SK-N-SH (cell line): ENCODE results near the gene PDPK1.

ENCODE experiments used
- CTCF ChIP-seq: fragments of 200-600 bp; sonication (generic); IDR thresholded peaks from 2 replicates; pipeline ENCODE4 v1.6.1; 2017; ENCODE audit warnings: antibody characterized with exemption, mild to moderate bottlenecking, moderate library complexity
- ELF1 ChIP-seq: IDR thresholded peaks from 2 replicates; pipeline ENCODE4 v1.4.0; 2012
- EP300 ChIP-seq, 2 experiments: IDR thresholded peaks; 2 replicates each; pipeline versions ENCODE4 v1.4.0 to v1.6.1; 2012; ENCODE audit warnings: borderline replicate concordance in 1 of 2, low read depth in 1 of 2, low read length in 1 of 2
- FOSL2 ChIP-seq: IDR thresholded peaks from 2 replicates; pipeline ENCODE4 v1.4.0; 2012; ENCODE audit warnings: low read depth, mild to moderate bottlenecking, moderate library complexity, borderline replicate concordance
- FOXJ3 ChIP-seq: sonication (generic); formaldehyde crosslinking; IDR thresholded peaks from 2 replicates; pipeline ENCODE4 v1.5.1; 2020; ENCODE audit warnings: mild to moderate bottlenecking, missing genetic modification reagents
- FOXM1 ChIP-seq: IDR thresholded peaks from 2 replicates; pipeline ENCODE4 v1.4.0; 2012; ENCODE audit warnings: low read depth, mild to moderate bottlenecking
- GABPA ChIP-seq: IDR thresholded peaks from 2 replicates; pipeline ENCODE4 v1.4.0; 2012; ENCODE audit warnings: low read depth, mild to moderate bottlenecking
- MEF2A ChIP-seq: IDR thresholded peaks from 2 replicates; pipeline ENCODE4 v1.4.0; 2012; ENCODE audit warnings: low read depth, borderline replicate concordance
- NFIC ChIP-seq: IDR thresholded peaks from 2 replicates; pipeline ENCODE4 v1.4.0; 2012; ENCODE audit warnings: borderline replicate concordance
- POLR2AphosphoS5 ChIP-seq: IDR thresholded peaks from 2 replicates; pipeline ENCODE4 v1.6.1; 2012; ENCODE audit warnings: low read depth, low read length
- RAD21 ChIP-seq: IDR thresholded peaks from 2 replicates; pipeline ENCODE4 v1.6.1; 2012; ENCODE audit warnings: mild to moderate bottlenecking, low read length
- TAF1 ChIP-seq: IDR thresholded peaks from 2 replicates; pipeline ENCODE4 v1.6.1; 2012; ENCODE audit warnings: low read depth, mild to moderate bottlenecking, low read length, moderate library complexity, borderline replicate concordance
- TF ChIP-seq, protein P1 (sequence below): IDR thresholded peaks from 2 replicates; pipeline ENCODE4 v1.4.0; 2012; ENCODE audit warnings: low read depth
- TF ChIP-seq, protein P2 (sequence below): IDR thresholded peaks from 2 replicates; pipeline ENCODE4 v1.6.1; 2012; ENCODE audit warnings: mild to moderate bottlenecking, low read depth, low read length, moderate library complexity

- TF ChIP-seq GABPA = no peak
- no peak for TF ChIP-seq EP300 (IDR thresholded peaks at IDR 0.05; ENCODE audit: borderline replicate concordance in 1 of 2, low read depth in 1 of 2, low read length in 1 of 2)
- TF ChIP-seq, protein P1, sequence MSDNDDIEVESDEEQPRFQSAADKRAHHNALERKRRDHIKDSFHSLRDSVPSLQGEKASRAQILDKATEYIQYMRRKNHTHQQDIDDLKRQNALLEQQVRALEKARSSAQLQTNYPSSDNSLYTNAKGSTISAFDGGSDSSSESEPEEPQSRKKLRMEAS = no peak
- TF ChIP-seq CTCF = no peak
- TF ChIP-seq MEF2A = no peak
- TF ChIP-seq FOXJ3 (CRISPR knock-in tag) = no peak
- no peak for TF ChIP-seq POLR2AphosphoS5
- no peak for TF ChIP-seq RAD21
- no peak for TF ChIP-seq FOSL2
- TF ChIP-seq, protein P2, sequence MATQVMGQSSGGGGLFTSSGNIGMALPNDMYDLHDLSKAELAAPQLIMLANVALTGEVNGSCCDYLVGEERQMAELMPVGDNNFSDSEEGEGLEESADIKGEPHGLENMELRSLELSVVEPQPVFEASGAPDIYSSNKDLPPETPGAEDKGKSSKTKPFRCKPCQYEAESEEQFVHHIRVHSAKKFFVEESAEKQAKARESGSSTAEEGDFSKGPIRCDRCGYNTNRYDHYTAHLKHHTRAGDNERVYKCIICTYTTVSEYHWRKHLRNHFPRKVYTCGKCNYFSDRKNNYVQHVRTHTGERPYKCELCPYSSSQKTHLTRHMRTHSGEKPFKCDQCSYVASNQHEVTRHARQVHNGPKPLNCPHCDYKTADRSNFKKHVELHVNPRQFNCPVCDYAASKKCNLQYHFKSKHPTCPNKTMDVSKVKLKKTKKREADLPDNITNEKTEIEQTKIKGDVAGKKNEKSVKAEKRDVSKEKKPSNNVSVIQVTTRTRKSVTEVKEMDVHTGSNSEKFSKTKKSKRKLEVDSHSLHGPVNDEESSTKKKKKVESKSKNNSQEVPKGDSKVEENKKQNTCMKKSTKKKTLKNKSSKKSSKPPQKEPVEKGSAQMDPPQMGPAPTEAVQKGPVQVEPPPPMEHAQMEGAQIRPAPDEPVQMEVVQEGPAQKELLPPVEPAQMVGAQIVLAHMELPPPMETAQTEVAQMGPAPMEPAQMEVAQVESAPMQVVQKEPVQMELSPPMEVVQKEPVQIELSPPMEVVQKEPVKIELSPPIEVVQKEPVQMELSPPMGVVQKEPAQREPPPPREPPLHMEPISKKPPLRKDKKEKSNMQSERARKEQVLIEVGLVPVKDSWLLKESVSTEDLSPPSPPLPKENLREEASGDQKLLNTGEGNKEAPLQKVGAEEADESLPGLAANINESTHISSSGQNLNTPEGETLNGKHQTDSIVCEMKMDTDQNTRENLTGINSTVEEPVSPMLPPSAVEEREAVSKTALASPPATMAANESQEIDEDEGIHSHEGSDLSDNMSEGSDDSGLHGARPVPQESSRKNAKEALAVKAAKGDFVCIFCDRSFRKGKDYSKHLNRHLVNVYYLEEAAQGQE = no peak
- TF ChIP-seq ELF1 = no peak
- TF ChIP-seq FOXM1 = no peak
- TF ChIP-seq NFIC = no peak
- TF ChIP-seq TAF1 = no peak
Observed at GRCh38 chr16:2517954-2518605, 19.7 kb upstream of the PDPK1 start.
